GM21447 (cell line): ENCODE data around the gene PLA2G2D.

ENCODE experiments used
- ATAC-seq: cut with Tn5 transposase; IDR thresholded peaks from one replicate; pipeline ENCODE4 v1.9.1; 2021; ENCODE audit not compliant: unreplicated experiment

The PLA2G2D gene

DNA sequence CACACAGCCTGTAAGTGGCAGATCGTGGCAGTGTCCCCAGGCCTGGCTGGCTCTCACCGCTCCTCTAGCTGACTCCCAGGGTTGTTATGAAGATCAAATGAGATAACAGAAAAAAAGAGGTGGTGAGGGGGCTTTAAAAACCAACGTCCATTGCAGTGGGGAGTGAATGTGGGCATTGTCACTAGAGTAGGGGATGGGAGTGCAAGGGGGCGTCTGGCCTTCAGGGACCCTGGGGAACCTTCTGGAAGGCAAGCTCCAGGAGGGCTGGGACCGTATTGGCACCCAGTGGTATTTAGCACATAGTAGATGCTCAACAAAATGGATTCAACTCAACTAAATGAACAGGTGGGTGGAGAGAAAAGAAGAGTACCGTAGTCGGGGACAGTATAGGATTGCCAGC is 3.4 kb downstream of the PLA2G2D start:
- ATAC-seq, result no peak

DNA sequence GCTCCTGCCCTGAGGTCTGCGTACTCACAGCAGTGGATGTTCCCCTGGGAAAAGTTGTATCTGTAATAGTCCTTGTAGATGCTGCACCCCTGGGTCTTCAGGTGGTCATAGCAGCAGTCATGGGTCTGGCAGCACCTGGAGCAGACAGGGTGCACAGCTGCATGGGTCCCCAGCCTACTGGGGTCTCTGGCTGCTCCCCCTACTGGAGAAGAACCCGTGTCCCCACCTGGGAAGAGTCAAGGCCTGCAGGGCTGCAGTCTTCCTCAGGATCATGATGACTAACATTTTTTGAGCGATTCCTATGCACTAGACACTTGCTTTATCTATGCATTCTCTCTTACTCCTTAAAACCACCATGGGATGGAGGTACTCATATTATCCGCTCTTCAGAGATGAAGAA is 3.9 kb downstream of the PLA2G2D start:
- ATAC-seq, result no peak

GRCh38 chr1:20114021-20114648 is 5.2 kb downstream of the PLA2G2D start:
- ATAC-seq, result no peak

DNA sequence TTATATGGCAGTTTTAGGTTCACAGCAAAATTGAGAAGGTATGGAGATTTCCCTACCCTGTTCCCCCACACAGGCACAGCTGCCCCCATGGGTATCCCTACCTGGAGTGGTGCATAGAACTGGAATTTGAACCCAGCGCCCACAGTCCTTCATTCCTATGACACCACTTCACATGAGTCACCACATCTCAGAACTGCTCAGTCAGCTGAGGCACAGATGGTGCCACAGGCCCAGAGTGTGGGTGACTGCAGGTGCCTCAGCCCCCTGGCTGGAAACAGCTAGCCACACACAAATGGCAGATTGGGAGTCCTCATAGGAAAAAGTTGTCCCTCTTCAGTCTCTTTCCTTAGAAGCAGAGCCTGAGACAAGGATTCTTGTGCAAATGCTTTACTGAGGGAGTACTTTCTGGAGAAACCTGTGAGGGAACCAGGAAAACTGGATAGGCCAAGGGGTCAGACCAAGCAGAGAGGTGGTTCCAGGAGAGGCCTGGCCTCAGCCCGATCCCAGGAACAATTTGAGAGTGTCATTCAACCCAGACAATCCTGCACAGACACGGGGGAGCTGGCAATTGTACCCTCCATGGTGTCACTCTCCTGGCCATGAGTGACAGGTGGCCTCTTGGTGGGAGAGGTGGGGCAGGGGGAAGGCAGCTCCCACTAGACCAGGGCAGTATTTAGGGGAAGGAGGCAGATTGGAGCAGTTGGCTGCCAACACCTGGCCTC is 6.9 kb downstream of the PLA2G2D start:
- no peak for ATAC-seq

- no peak for ATAC-seq
Observed at GRCh38 chr1:20111452-20111851, 7.9 kb downstream of the PLA2G2D start.

- no peak for ATAC-seq
Observed at GRCh38 chr1:20110679-20111078, 8.7 kb downstream of the PLA2G2D start.

- ATAC-seq, result no peak
Observed at GRCh38 chr1:20109223-20109856, 10.0 kb downstream of the PLA2G2D start.

GRCh38 chr1:20108366-20109123 is 10.8 kb downstream of the PLA2G2D start:
- no peak for ATAC-seq

DNA sequence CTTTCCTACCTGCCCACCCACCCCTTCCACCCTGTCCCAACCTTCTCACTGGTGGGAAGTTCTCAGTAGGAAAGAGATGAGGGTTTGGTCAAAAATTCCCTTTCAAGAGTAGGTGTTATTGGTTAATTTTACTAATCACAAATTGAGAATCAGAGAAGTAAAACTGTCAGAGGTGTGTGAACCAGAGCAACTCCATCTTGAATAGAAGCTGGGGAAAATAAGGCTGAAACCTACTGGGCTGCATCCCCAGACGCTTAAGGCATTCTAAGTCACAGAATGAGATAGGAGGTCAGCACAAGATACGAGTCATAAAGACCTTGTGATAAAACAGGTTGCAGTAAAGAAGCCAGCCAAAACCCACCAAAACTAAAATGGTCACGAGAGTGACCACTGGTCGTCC is 11.5 kb downstream of the PLA2G2D start:
- ATAC-seq, result no peak

DNA sequence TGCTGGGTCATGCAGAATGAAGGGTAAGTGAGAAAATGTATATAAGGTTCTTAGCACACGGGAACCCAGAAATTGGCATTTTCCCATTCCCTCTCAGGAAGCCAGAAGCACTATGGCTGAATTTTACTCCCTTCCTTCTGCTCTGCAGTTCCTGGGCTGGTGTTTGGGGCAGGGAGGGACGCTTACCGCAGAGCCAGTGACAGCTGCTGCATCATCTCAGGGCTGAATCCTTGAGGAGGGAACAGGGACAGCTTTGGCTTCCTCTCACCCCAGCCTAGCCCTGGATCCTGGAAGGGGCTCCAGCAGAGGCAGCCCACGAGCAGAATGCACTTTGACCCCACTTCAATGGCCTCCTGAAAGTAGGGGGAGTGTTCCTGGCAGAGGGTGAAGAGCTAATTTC is 12.0 kb downstream of the PLA2G2D start:
- ATAC-seq, result no peak

- no peak for ATAC-seq
Observed at GRCh38 chr1:20105856-20106255, 13.5 kb downstream of the PLA2G2D start.

DNA sequence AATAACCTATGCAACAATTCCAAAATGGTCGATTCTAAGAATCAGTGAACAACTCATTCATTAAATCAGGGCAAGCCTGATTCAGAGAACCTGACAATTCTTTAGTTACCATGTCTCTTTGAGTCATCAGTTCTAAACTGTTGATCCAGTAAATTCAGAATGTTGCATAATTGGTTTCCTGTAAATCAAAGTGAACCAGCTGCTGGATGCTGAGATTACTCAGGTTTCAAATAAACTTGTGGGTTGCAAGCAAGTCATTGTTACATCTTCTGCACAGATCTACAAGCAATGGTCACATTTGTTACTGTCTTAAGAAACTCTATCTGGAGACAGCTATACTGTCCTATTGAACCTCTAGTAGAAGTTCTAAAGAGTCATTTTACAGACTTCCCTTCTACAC is 16.5 kb downstream of the PLA2G2D start:
- ATAC-seq, result no peak

- no peak for ATAC-seq
Observed at GRCh38 chr1:20100632-20101355, 18.5 kb downstream of the PLA2G2D start.

- no peak for ATAC-seq
Observed at GRCh38 chr1:20099533-20099932, 19.8 kb downstream of the PLA2G2D start.

DNA sequence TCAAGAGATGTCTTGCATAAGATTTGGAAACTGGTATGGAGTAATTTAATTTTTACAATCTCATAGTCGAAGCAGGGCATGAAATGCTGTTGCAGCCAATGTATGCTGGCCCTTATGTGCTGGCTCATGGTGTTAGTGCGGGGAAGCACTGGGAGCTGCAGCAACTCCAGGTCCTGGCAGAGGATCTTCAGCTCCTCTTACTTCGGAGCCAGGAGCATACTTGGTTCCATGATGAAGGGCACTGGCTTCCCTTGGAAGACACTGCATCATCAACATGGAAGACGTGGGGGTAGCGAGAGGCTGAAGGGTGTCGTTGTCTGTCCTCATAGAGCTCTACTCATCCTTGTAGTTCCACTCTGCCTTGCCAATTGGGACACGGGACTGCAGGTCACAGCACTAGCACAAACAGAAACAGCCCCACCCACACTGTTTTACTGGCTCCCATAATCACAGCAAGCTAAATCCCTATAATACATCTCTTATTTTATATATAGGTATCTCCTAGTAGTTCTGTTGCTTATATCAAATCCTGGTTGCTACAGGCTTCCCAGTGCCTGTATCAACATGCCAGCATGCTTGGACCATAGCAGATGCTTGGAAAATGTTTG is 22.4 kb downstream of the PLA2G2D start:
- no peak for ATAC-seq

DNA sequence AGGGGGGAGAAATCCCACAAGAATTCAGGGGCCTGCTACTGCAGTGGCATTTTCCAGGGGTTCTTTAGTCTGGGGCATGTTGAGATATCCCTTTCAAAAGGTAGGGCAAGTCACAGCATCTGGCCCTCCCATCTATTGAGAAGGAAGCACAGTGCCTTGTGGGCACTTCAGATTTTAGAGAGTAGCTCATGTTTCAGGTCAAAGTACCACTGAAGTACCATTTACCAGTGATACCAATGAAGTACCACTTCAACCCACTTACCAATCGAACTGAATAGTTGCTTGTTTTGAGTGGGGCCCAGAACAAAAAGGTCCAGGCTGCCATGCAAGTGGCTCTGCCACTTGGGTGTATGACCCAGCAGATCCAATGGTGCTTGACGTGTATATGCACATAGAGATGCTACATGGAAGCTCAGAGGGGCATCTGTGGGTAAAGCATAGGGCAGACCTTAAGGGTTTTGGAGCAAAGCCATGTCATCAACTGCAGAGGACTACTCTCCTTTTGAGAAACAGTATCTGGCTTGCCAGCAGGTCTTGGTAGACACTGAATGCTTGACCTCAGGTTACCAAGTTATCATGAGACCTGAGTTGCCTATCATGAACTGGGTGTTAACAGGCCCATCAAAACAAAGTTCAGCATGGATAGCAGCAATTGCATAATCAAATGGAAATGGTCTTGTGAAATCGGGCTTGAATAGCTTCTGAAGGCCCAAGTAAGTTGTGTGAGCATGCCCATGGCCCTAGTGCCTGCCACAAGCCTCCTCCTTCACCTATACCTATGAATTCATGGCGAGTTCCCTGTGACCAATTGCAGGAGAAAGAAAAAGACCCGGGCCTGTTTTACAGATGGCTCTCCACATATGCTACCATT is 23.5 kb downstream of the PLA2G2D start:
- ATAC-seq, result no peak

- no peak for ATAC-seq
Observed at GRCh38 chr1:20093940-20094391, 25.4 kb downstream of the PLA2G2D start.

DNA sequence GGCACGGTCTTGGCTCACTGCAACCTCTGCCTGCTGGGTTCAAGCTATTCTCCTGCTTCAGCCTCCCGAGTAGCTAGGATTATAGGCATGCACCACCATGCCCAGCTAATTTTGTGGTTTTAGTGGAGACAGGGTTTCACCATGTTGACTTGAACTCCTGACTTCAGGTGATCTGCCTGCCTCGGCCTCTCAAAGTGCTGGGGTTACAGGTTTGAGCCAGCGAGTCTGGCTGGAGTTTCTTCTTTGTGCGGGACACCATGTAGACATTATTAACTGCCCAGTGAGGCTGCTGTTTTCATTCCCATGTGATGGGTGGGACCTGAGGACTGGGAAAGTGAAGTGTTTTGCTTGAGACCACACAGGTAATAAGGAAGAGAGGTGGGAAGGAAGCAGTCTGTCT is 26.0 kb downstream of the PLA2G2D start:
- ATAC-seq, result no peak

GRCh38 chr1:20090641-20091040 is 28.7 kb downstream of the PLA2G2D start:
- no peak for ATAC-seq

DNA sequence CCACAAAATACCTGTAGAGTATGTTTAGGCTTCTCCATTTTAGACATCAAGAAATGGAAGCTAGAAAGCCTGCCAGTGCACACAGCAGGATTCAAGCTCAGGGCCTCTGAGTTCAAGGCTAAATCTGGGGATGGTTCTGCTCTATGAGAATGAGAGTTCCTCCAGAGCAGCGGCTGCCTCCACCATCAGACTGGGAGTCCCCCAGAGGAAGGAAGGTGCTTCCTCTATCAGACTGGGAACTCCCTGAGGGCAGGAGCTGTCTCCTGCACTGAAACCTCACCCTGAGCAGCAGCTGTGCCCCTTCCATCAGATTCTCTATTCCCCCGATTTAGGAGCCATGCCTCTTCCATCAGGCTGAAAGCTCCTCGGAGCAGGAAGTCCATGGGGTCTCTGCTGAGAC is 29.2 kb downstream of the PLA2G2D start:
- no peak for ATAC-seq
